GM12872 (cell line): ENCODE data around the gene MOG.

Experiments used
- TF ChIP-seq, protein P1 (sequence below): IDR thresholded peaks from 3 replicates; pipeline ENCODE4 v1.5.1; 2011; ENCODE audit warnings: low read depth, mild to moderate bottlenecking, low read length, moderate library complexity; ENCODE audit not compliant: insufficient read depth

The MOG gene

DNA sequence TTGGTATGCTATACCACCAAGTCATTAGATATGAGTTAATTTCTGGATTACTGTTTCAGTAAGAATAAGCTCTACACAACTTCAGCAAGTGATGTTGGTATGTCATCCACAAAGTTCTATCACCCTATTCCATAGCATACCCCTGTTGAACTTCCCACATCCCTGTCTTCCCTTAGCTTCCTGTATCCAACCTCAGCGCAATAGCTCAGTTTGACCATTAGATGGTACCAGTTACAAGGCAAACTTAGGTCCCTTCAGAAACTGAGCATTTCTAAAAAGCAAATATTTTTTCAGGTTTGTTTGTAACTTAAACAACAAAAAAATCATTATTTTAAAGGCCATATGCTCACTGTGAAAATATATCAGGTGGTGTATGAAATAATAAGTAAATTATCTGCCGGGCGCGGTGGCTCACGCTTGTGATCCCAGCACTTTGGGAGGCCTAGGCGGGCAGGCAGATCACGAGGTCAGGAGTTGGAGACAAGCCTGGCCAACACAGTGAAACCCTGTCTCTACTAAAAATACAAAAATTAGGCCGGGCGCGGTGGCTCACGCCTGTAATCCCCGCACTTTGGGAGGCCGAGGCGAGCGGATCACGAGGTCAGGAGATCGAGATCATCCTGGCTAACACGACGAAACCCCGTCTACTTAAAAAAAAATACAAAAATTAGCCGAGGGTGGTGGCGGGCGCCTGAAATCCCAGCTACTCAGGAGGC lies 8.8 kb upstream of the MOG start:
- TF ChIP-seq, protein P1, sequence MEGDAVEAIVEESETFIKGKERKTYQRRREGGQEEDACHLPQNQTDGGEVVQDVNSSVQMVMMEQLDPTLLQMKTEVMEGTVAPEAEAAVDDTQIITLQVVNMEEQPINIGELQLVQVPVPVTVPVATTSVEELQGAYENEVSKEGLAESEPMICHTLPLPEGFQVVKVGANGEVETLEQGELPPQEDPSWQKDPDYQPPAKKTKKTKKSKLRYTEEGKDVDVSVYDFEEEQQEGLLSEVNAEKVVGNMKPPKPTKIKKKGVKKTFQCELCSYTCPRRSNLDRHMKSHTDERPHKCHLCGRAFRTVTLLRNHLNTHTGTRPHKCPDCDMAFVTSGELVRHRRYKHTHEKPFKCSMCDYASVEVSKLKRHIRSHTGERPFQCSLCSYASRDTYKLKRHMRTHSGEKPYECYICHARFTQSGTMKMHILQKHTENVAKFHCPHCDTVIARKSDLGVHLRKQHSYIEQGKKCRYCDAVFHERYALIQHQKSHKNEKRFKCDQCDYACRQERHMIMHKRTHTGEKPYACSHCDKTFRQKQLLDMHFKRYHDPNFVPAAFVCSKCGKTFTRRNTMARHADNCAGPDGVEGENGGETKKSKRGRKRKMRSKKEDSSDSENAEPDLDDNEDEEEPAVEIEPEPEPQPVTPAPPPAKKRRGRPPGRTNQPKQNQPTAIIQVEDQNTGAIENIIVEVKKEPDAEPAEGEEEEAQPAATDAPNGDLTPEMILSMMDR = peak; percentile 60

GRCh38 chr6:29649701-29650673 lies 6.9 kb upstream of the MOG start:
- TF ChIP-seq, protein P1 = peak; percentile 91

GRCh38 chr6:29651413-29652197 lies 5.3 kb upstream of the MOG start:
- TF ChIP-seq, protein P1 = peak; percentile 57

- TF ChIP-seq, protein P1 = no peak
Observed at GRCh38 chr6:29652198-29652584, 4.7 kb upstream of the MOG start.

DNA sequence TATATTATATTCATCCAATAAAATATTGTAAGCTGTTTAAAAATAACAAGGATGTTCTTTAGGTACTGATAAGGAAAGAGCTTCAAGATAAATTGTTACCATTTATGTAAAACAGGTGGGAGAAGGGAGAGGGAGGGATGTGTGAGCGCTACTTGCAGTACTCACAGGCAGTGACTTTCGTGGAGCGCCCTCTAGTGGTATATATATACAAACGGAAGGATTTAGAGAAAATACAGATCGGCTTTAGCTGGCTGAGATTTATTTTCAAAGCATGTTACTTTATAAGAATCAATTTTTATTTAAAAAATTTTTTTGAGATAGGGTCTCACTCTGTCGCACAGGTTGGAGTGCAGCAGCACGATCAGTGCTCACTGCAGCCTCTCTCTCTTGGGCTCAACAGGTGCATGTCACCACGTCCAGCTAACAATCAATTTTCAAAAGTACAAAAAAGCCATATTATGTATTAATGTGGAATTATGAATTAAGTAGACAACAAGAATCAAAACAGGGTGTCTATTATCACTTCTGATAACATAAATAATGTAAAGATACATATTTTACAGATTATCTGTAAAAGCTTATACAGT lies 3.3 kb upstream of the MOG start:
- TF ChIP-seq, protein P1 = peak; percentile 72

DNA sequence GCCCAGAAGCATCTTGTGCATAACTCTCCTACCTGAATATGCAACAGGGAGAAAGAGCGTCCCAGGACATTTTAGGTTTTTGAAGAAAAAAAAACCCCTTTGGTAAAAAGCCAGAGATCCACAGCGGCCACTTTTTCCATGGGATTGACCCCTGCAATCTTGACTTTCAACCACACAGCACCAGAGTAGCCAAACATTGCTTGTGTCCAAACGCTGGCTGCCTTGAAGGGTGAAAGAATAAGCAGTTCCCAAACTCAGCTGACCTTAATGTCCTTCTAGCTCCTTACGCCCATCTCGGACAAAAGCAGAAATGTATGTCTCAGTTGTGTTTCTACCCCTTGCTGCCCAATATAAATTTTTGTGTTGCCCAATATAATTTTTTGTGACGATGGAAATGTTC lies 1.2 kb upstream of the MOG start:
- TF ChIP-seq, protein P1 = no peak

GRCh38 chr6:29656157-29656556 lies 735 bp upstream of the MOG start:
- TF ChIP-seq, protein P1 = no peak
